AML-193 (cell line): ENCODE measurements around the gene TPBGL.
A peak's percentile ranks its signal among the peaks of the same experiment; 100 is the strongest.

Source experiments
- DNase-seq, 2 experiments: peaks; one replicate each; lab custom pipeline; 2025; lab: John Stamatoyannopoulos, UW

The TPBGL gene

GRCh38 chr11:75246006-75246670 is 5.6 kb downstream of the TPBGL start:
- no peak for DNase-seq

- DNase-seq: no peak
Measured at GRCh38 chr11:75246671-75247350, 6.2 kb downstream of the TPBGL start.

- no peak for DNase-seq
Measured at GRCh38 chr11:75248924-75249256, 8.3 kb downstream of the TPBGL start.

- no peak for DNase-seq
Measured at GRCh38 chr11:75249704-75250103, 9.1 kb downstream of the TPBGL start.

GRCh38 chr11:75254326-75254725 is 13.8 kb downstream of the TPBGL start:
- no peak for DNase-seq

GRCh38 chr11:75260396-75261170 is 20.0 kb downstream of the TPBGL start:
- DNase-seq: no peak

- DNase-seq: no peak
Measured at GRCh38 chr11:75261902-75262361, 21.4 kb downstream of the TPBGL start.

GRCh38 chr11:75262436-75262835 is 21.9 kb downstream of the TPBGL start:
- no peak for DNase-seq

GRCh38 chr11:75262961-75263852 is 22.6 kb downstream of the TPBGL start:
- DNase-seq: no peak

- DNase-seq: peak; percentile 14 to 18
Measured at GRCh38 chr11:75263944-75264349, 23.4 kb downstream of the TPBGL start.

GRCh38 chr11:75264356-75264755 is 23.8 kb downstream of the TPBGL start:
- DNase-seq: no peak

GRCh38 chr11:75264971-75265370 is 24.4 kb downstream of the TPBGL start:
- no peak for DNase-seq

GRCh38 chr11:75265851-75266531 is 25.4 kb downstream of the TPBGL start:
- no peak for DNase-seq

- DNase-seq: no peak
Measured at GRCh38 chr11:75267171-75267970, 26.8 kb downstream of the TPBGL start.

GRCh38 chr11:75268626-75269366 is 28.2 kb downstream of the TPBGL start:
- DNase-seq: no peak

- no peak for DNase-seq
Measured at GRCh38 chr11:75269367-75269660, 28.7 kb downstream of the TPBGL start.

GRCh38 chr11:75269896-75270295 is 29.3 kb downstream of the TPBGL start:
- DNase-seq: no peak

- peak in 1 of 2 experiments; percentile 5 for DNase-seq
Measured at GRCh38 chr11:75270896-75271418, 30.4 kb downstream of the TPBGL start.

- no peak for DNase-seq
Measured at GRCh38 chr11:75271730-75272129, 31.2 kb downstream of the TPBGL start.

- DNase-seq: no peak
Measured at GRCh38 chr11:75272391-75272790, 31.8 kb downstream of the TPBGL start.
